HG02840 (cell line): ENCODE measurements around the gene GCLM.
"Not testable (repeated sequence)": the region's sequence is repeated elsewhere in the genome, so short reads cannot be mapped to it uniquely, and the experiment has no call there.

Experiments used
- ATAC-seq: cut with Tn5 transposase; IDR thresholded peaks from one replicate; pipeline ENCODE4 v1.9.1; 2021; ENCODE audit warnings: mild to moderate bottlenecking, moderate library complexity, moderate number of reproducible peaks; ENCODE audit not compliant: unreplicated experiment, low FRiP score

Gene GCLM

DNA sequence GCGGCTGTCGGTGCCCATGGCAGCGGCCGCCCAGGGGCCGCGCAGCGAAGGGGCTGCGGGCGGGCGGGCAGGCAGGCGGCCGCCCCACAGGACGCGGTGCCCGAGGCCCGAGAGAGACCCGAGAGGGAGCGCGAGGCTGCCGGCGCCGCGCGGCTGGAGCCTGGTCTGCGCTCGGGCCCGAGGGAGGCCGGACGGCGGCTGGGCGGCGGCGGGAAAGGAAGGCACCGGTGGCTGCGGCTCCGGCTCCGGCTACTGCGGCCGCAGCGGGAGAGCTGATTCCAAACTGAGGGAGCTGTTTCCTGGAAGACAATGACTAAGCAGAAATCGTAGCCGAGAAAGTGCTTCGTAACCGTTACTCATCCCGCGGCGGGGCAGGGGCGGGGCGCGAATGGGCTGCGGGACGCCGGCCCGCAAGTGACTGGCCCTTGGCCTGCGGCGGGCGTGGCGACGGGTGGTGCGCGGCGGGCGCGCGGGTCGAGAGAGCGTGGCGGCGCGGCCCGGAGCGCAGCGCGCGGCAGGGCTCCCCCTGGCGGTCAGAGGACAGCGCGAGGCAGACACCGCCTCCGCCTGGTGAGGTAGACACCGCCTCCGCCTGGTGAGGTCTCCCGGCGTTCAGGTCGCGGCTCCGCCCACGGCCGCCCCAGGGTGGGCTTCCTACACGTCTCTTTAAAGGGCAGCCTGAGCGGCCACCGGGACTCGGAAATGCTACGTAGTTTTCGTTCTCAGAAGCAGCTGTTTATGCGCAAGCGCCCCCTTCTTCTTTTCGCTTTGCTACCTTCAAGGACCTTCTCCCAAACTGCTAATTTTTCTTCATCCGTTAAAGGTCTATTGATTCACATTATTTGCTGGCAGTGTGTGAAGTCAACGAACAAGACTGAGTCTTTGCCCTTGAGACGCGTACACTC is at the start of gene GCLM:
Gene GCLM, minus strand, starts transcription at position 285 of the 905 bp plus-strand sequence. Its CDS starts 267 bp downstream, at position 18.
- ATAC-seq = peak; percentile 95

GRCh38 chr1:93958726-93959100 is 49.5 kb upstream of the GCLM start:
- ATAC-seq = no peak

DNA sequence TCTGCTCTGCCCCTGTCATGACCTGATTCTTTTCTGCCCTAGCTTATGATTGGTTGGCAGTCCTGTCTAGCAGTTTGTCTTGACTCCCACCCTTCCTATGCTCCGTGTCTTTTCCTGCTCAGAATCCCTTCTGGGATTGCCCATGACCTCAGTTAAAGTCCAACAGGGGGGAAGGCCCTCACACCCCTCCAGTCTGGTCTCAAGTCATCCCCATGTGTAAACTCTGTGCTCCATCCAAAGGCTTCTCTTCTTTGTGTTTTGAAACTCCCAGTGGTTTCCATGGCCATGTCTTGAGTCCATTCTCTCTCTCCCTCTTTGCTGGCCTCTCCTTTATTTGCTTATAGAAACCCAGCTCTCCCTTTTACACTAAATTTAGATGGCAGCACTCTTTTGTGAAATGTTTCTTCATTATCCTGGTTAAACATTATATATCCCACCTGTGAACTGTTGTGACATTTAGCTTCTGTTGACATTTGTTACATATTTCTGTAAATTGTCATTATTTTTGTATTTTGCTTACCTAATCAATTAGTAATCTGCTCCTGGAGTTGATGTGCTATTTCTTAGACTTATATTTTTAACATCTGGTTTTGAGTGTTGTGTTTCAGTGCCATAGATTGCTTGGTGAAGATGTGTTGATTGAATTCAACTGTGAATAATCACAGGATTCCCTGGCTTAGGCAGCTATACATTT is 48.9 kb upstream of the GCLM start:
- ATAC-seq = no peak

GRCh38 chr1:93955765-93956164 is 46.5 kb upstream of the GCLM start:
- ATAC-seq = no peak

GRCh38 chr1:93947002-93947686 is 37.9 kb upstream of the GCLM start:
- not testable (repeated sequence) for ATAC-seq

DNA sequence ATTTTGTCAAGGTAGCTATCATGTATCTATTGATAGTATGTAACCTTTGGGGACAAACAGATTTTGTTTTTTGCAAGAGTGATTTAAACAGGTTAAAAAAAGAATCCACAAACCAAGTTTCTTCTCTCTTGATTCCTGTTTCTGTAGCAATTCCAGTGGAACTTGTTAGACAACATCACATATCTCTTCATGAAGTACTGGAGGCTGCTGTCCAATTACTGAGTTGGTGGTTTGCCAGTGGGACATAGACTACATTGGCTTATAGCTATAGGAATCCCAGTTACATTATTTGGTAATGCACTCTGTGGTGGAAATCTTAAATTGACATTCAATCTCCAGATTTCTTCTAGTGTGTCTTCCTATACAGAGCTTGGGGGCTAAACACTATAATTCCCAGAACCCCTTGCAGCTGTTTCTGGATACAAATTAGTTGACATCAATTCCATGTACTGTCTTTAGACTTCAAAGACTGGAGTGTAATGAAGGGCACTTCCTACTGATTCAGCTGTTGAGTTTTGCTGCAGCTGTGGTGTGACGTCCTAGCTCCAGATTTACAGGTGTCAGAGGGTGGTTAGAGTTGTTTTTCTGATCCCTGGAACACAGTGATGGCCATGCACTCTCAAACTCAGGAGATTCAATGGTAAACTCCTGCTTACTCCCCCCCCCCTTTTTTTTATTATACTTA is 29.4 kb upstream of the GCLM start:
- no peak for ATAC-seq

- no peak for ATAC-seq
Observed at GRCh38 chr1:93937997-93938396, 28.8 kb upstream of the GCLM start.

DNA sequence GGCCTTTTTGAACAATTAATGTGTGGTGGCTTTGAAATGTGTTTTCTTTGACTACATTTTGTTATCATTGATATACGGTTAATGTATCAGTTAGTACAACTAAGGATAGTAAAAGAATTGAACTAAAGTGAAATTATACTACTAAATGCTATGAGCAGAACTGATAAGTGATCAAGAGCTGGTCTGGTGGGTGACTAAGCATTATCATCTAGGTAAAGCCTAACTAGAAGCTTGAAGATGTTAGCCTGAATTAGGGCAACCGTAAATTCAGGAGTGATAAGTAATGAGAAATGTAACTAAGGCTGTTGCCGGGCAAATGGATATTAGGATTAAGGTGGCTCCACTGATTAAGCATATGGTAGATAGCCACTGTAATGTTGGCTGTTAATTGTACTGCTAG is 16.0 kb upstream of the GCLM start:
- ATAC-seq = no peak

GRCh38 chr1:93919780-93920179 is 10.6 kb upstream of the GCLM start:
- ATAC-seq = no peak

GRCh38 chr1:93917302-93917701 is 8.1 kb upstream of the GCLM start:
- no peak for ATAC-seq

GRCh38 chr1:93910880-93911279 is 1.6 kb upstream of the GCLM start:
- ATAC-seq = not testable (repeated sequence)

- ATAC-seq = no peak
Observed at GRCh38 chr1:93910305-93910704, 1.1 kb upstream of the GCLM start.

- peak; percentile 33 for ATAC-seq
Observed at GRCh38 chr1:93908394-93909145, 660 bp downstream of the GCLM start.

GRCh38 chr1:93907718-93908117 is 1.5 kb downstream of the GCLM start:
- ATAC-seq = no peak

DNA sequence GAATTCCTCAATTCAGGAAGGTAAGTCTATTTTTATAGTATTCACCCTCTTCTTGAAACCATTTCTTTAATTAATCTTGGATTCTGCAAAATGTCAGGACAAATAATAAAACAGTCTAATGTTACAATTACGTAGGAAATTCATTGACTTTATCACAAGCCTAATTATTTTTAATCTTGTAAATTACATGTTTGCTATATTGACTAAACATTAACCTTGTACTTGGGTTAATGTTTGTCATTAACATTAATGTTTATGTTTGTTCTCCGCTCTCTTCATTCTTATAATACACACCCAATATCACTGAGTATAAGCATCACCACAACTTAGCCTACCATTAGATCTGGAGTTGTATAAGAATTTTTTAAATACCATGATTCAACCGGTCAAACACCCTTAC is 2.8 kb downstream of the GCLM start:
- no peak for ATAC-seq

- ATAC-seq = no peak
Observed at GRCh38 chr1:93905734-93906133, 3.5 kb downstream of the GCLM start.

DNA sequence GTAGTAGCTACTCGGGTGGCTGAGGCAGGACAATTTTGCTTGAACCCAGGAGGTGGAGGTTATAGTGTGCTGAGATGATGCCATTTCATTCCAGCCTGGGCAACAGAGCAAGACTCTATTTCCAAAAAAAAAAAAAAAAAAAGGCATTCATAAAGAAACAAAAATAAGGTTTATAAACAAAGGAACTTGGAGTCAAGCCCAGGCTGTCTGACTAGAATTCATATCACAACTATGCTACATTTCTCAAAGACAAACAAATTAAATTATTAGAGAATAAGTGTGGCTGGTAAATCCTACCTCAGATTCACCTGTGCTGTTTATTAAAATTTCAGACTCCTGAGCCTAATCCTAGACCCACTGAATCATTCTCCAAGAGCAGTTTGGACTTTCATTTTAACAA is 4.2 kb downstream of the GCLM start:
- ATAC-seq = no peak

DNA sequence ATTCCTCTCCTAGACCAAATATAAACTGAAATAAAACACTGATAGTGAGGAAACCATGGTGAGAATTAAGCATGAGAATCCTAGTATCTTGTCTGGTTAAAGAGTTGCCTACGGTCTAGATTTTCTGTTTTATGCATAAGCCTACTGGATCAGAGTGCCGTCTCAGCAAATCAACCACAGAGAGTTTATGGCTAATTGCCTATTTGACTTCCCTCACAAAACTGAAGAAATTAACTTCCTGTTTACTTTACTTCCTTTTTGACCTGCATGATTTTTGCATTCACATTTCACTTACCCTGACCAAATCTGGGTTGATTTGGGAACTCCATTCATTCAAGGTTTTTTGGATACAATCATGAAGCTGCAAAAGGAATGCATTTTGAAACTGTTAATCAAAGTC is 5.0 kb downstream of the GCLM start:
- ATAC-seq = no peak

DNA sequence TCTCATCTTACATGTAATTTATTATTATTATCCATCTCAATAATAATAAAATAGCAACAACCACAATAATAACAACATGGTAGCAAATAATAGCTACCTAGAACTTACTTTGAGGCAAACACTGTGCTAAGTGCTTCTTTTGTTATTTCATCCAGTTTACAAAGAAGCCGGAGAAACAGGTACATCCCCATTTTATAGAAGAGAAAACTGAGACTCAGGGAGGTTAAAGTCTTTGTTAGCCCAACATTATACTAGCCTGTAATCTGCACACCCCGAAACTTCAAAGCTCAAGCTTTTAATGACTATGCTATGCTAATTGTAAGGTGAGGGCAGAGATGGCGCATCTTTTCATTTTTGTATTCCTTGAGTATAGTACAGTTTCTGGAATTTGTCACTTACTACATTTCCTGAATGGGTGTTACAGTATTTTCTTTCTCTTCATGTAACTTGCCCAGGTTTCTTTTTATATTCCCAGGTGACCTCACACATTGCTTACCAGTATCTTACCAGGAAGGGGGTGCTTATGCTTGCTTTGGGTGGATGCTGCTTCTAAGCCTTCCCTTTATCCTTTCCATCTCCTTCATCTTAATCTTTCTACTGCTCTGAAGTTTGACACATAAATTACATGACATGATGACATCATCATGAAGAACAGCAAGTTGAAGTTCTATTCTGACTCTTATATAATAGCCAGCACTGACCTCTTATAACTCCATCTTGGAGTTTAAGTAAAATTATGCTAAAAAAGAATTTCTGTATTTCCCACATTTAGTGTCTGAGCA is 8.3 kb downstream of the GCLM start:
- ATAC-seq = no peak
